HG03457 (cell line): ENCODE data around the gene TTC33.
A peak's percentile ranks its signal among the peaks of the same experiment; 100 is the strongest.

ENCODE experiments used
- ATAC-seq: cut with Tn5 transposase; IDR thresholded peaks from one replicate; pipeline ENCODE4 v1.9.1; 2021; ENCODE audit warnings: moderate number of reproducible peaks; ENCODE audit not compliant: unreplicated experiment

TTC33 gene

DNA sequence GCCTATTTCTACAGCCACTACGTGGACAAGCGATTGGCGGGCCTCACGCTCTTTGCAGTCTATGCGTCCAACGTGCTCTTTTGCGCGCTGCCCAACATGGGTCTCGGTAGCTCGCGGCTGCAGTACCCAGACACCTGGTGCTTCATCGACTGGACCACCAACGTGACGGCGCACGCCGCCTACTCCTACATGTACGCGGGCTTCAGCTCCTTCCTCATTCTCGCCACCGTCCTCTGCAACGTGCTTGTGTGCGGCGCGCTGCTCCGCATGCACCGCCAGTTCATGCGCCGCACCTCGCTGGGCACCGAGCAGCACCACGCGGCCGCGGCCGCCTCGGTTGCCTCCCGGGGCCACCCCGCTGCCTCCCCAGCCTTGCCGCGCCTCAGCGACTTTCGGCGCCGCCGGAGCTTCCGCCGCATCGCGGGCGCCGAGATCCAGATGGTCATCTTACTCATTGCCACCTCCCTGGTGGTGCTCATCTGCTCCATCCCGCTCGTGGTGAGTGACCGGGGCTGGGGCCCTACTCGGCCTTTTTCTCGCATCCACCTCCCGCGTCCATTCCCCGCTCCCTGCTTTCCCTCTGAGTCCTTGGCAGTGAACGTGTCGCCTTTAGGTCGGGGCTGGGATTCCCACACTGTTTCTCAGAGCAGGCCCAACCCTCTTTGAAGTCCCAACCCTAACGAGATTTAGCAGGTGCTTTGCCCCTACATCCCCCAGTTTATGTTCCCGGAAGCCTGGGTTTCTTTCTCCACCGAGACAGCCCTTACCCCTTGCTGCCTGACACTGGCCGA is 74.2 kb downstream of the TTC33 start:
- ATAC-seq = no peak

DNA sequence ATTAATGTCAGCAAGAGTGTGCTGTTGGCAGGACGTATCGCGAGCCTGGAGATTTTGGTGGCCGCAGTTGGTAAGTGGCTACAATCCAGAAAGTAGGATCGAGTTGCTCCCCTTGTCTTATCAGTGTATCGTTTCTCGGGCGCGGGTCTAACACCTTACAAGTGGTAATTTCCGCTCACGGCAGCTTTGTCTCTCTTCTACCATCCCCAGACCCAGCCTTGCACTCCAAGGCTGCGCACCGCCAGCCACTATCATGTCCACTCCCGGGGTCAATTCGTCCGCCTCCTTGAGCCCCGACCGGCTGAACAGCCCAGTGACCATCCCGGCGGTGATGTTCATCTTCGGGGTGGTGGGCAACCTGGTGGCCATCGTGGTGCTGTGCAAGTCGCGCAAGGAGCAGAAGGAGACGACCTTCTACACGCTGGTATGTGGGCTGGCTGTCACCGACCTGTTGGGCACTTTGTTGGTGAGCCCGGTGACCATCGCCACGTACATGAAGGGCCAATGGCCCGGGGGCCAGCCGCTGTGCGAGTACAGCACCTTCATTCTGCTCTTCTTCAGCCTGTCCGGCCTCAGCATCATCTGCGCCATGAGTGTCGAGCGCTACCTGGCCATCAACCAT is 74.9 kb downstream of the TTC33 start:
- ATAC-seq = no peak

DNA sequence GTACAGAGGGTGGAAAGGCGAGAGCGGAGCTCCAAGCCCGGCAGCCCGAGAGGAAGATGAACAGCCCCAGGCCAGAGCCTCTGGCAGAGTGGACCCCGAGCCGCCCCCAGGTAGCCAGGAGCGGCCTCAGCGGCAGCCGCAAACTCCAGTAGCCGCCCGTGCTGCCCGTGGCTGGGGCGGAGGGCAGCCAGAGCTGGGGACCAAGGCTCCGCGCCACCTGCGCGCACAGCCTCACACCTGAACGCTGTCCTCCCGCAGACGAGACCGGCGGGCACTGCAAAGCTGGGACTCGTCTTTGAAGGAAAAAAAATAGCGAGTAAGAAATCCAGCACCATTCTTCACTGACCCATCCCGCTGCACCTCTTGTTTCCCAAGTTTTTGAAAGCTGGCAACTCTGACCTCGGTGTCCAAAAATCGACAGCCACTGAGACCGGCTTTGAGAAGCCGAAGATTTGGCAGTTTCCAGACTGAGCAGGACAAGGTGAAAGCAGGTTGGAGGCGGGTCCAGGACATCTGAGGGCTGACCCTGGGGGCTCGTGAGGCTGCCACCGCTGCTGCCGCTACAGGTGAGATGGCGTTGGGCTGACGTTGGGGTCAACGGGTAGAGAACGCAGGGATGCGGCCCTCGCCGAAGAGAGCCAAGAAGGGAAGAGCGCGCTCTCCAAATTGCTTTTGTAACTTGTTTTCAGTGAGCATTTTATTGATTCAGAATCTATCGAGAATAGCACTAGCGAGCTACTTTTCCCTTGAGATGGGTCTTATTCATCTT is 75.7 kb downstream of the TTC33 start, which contains the start of gene PTGER4:
TSS of gene PTGER4 (plus strand) at position 3 of the 769 bp plus-strand sequence. CDS start 1,079 bp downstream, outside the sequence.
- peak; percentile 12 for ATAC-seq

DNA sequence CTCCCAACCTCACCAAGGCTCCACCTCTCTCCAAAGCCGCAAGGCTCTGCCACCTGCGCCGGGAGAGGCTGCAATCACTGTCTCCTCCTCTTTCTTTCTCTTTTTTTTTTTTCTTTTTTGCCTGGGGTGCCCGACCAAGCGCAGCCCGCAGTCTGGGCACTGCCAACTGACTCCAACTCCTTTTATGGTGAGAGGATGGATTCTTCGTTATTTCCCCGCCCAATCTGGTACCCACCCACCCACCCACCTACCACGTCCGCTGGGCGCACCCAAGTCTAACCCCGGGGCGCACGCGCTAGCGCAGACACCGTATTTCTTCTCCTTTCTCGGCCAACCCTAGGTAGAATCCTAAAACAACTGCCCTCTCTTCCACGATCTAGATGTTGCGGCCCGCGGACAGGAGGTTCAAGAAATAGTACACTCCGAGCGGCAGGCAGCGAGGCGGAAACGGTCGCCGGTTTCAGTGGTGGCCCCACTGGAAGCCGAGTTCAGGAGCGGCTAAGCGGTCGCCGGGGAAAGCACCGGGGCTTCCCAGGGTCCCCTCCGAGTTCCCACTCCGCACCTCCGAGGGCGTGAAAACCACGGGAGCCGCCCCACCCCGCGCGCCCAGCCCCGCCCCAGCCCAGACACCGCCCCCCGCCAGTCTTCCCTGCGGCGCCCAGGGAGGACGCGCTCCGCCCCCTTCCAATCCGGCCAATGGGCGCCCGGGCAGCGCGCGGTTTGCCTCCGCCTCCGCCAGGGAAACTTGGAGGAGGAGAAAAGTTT is 76.4 kb downstream of the TTC33 start:
- ATAC-seq = peak; percentile 52

- ATAC-seq = no peak
Measured at GRCh38 chr5:40678460-40679147, 77.2 kb downstream of the TTC33 start.

GRCh38 chr5:40678026-40678425 is 77.7 kb downstream of the TTC33 start:
- no peak for ATAC-seq

GRCh38 chr5:40677456-40677855 is 78.3 kb downstream of the TTC33 start:
- no peak for ATAC-seq

DNA sequence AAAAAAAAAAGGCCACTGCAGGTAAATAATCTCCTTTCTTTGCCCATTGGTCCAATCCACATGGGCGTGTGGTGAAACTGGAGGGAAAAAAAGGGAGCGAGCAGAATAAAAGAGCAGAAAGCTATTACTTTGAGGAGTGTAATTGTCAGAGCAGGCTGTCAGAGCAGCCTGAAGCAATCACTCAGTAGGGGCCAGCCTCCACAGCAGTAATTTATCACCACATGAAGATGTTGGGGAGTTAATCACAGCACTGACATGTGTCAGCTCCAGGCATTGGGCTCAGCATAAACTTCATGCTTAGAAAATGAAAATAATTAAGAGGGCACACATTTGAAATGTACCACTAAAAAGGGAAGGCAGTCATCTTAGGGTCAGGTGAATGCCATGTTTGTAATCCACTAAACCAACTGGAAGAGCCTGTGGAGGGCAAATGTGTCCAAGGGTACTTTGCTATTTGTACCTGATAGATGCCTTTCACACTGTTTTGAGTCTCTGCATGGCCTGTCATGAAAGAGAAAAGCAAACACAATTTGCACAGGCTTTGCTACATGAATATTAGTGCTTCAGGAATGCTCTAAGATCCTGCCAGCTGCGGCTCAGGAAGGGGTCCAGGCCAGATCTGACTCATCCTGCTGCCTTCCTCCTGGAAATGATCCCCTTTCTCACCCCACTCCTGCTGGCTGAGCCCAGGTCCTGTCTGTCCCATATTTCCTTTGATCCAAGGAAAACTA is 79.0 kb downstream of the TTC33 start:
- ATAC-seq = no peak

DNA sequence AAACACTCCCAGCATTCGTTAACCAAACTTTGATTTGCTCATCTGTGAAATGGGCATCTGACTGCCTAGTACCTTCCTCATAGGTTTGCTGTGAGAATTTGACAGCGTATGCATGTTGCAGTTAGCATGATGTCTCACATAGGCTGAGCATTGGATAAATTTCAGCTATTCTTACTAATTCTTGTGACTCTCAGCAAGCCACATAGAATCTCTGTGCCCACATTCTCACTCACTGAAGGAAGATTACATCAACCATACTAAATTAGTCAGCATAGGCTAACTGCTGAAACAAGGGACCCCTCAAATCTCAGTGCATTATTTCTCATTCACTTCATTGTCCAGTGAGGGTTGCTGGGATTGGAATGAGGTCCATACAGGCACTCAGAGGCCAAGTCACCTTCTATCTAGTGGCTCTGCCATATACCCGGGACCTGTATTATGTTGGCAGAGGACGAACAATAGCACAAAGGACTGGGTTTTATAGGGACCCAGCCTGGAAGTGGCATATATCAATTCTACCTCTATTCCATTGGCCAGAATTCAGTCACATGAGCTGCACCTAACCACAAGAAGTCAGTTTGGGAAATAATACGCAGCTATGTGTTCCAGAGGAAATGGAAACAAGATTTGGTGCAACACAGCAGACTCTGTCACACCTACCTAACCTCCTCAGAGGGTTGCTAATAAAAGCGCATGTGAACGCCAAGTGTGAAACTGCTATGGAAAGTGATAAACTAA is 80.2 kb downstream of the TTC33 start:
- ATAC-seq = no peak

DNA sequence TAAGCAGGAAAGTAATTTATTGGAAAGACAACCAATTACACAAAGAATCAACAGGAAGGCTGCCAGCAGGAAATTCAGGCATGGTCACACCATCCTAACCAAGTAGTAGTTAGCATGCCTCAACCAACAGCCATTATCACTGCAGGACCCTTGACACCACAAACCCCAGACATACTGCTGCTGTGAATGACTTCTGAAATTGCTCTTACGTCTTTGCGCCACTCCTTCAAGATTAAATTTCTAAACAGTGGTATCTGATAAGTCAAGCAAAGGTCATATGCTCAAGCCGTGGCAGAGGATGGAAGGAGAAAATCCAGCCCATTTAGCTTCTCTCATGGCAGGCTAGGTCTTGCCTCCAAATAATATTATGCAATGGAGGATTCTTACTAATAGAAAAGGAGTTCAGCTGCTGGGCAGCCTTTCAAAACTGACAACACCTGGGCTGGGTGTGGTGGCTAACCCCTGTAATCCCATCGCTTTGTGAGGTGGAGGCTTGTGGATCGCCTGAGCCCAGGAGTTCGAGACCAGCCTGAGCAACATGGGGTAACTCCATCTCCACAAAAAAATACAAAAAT is 81.0 kb downstream of the TTC33 start:
- ATAC-seq = no peak

DNA sequence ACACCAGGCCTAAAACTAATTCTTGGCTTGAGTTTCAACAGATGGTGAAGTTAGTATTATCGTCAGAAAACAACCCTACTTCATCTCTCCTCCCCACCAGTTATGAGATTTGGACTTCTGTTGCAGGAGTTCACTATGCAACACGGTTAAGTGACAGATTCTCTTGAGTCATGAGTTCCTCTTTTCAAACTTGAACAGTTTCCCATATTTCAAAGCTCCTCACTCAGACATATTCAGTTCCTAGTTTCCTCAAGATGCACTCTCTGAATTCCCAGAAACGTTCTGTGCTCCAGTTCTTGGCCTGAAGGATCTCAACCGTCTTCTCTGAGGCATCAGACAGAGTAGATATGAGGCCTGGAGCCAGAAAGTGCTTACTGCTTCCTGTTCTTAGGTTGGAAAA is 83.3 kb downstream of the TTC33 start:
- ATAC-seq = no peak

DNA sequence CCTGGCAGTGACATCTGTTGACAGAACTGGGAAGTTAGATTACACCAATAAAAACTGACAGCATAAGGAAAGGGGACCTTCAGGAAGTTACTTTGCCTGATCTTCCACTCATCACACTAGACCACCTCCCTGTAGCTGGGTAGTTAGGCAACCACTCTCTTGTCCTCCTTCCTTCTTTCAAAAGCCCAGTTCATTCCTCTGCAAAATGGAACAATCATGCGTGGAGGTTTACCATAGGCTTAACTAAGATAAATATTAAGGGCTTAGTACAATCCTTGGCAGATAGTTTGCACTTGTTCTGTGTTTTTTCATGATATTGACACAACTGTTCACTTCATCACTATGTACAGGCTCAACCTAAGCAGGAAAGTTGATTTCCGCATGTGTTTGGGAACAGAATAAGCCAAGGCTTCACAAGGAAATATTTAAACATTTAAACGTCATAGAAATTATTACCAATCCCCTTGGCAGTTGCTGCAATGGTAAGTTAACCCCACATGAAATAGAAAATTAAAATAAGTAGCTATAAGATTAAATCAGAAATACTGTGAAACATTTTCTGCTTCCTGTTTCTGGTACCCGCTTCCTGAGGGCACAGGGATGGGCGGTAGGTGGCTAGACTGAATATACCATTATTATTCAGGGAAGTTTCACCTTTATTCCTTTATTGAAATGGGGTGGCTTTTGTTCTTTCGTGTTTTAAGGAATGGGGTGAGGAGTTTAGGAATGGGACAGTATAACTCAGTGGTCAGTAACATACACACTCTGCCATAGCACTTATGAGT is 86.0 kb downstream of the TTC33 start:
- no peak for ATAC-seq

GRCh38 chr5:40667161-40667663 is 88.5 kb downstream of the TTC33 start:
- ATAC-seq = no peak

DNA sequence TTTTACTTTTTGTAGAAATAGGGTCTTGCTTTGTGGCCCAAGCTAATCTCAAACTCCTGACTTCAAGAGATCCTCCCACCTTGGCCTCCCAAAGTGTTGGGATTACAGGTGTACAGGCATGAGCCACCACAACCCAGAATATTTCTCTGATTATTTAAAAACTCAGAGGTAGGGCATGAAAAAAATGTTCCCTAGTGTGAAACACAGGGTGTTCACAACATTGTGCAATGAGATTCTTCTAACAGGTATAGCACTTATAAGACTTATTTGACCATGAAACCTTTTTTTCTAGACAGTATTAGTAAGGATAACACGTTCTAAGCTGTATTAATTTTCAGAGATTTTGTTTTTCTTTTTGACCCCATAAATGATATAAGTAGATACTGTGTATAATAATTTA is 89.1 kb downstream of the TTC33 start:
- no peak for ATAC-seq

GRCh38 chr5:40665635-40666298 is 90.0 kb downstream of the TTC33 start:
- ATAC-seq = no peak

GRCh38 chr5:40660751-40661150 is 95.0 kb downstream of the TTC33 start:
- ATAC-seq = no peak

- ATAC-seq = no peak
Measured at GRCh38 chr5:40656766-40657165, 99.0 kb downstream of the TTC33 start.
